Stimulated activated CD4-positive, alpha-beta T cell treated with anti-CD3 and anti-CD28 coated beads, Interleukin-15, amount 100 ng/mL, for 48 hours (primary cell): ENCODE data around the gene DTD2.
"Not testable (repeated sequence)": the region's sequence is repeated elsewhere in the genome, so short reads cannot be mapped to it uniquely, and the experiment has no call there.

Experiments
- DNase-seq, 2 donors: peaks; one replicate each; pipeline ENCODE4 v3.0.0-alpha.2; 2020; ENCODE audit warnings: low read depth in 2 of 2

Gene DTD2

GRCh38 chr14:31456841-31457664 lies at the start of gene DTD2:
TSS of gene DTD2 (minus strand) at chr14:31457506. CDS start at chr14:31457393, 113 bp downstream.
- DNase-seq: peak; percentile 80 to 91

GRCh38 chr14:31505411-31505810 lies 48.1 kb upstream of the DTD2 start:
- no peak for DNase-seq

DNA sequence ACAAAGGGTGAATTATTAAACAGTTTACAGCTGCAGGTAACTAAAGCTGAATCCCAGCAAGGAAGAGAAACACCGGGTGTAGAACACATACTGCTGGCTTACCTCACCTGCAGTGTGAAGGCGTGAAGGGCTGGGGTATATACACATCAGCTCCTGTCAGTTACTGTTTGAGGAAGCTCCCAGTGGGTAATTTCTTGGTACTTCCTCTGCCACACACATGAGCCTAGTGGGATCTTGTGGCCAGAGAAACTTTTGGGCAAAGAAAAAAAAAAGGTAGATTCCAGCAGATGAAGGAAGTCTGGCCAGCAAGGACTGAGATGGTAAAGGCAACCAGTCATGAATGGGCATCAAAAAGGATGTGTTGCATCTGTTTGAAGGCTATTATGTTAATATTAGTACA lies 44.6 kb upstream of the DTD2 start:
- no peak for DNase-seq

DNA sequence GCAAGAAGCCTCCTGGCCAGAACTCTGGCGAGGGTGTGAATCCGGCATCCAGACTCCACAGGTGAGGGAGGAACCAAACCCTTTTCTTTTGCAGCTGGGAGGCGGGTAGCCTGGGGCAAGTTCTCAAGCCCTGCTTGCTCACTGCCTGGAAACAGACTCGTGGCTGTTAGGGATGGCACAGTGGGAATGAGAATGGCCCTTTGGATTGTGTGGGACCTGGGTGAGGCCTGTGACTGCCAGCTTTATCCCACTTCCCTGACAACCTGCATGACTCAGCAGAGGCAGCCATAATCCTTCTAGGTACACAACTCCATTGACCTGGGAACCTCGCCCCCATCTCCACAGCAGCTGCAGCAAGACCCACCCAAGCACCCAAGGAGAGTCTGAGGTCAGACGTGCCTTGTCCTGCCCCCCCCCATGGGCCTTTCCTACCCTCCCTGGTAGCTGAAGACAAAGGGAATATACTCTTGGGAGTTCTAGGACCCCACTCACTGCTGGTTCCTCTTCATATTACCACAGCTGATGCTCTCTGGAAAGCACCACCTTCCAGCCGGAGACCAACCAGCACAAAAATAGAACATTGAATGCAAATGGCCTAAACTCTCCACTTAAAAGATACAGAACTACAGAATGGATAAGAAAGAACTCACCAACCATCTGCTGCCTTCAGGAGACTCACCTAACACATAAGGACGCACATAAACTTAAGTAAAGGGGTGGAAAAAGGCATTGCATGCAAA lies 35.6 kb upstream of the DTD2 start:
- no peak for DNase-seq

GRCh38 chr14:31489691-31490090 lies 32.4 kb upstream of the DTD2 start:
- DNase-seq: no peak

DNA sequence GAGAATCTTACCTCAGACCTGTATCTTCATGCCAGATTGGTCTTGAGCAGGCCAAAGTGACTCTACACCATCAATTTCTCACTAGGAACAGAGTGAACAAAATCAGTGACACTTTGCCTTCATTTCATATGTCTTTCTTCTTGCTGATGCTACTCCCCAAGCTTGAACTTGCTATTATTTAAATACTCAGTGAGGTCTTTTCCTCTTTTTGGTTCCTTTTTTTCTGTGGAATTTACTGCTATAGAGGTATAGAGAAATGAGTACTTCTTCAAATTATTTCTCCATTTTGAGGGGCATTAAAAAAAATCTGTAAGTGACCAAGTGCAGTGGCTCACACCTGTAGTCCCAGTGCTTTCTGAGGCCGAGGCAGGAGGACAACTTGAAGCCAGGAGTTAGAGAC lies 30.6 kb upstream of the DTD2 start, which contains the start of gene GPR33:
GPR33 (minus strand) TSS at position 154 of the 400 bp plus-strand sequence. CDS start 4,074 bp downstream, outside the sequence.
- DNase-seq: no peak

DNA sequence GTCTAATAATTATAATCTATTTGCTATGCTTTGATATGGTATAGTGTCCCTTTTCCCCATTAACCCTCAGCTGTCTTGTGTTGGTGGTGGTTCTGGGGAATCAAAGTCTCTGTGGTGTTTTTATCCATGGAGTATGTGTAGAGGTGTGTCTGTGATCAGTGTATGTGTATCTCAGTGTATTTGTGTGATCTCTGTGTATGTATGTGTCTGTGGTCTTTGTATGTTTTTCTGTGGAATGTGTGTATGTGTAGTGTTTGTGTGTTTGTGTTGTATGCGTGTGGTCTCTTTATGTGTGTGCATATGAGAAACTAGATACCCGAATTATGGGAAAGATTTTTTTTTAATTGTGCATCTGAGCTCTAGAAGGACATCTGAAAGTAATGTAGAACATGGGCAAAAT lies 29.5 kb upstream of the DTD2 start:
- DNase-seq: no peak

DNA sequence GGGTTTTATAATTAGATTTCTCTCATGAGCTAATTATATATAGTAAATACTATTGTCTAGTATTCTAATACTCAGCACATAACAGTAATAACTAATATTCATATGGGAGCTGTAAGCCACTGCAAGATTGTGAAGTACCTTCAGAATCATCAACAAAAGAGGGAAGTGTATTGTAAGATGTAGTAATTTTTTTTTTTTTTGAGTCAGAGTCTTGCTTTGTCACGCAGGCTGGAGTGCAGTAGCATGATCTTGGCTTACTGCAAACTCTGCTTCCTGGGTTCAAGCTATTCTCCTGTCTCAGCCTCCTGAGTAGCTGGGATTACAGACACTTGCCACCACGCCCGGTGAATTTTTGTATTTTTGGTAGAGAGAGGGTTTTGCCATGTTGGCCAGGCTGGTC lies 27.4 kb upstream of the DTD2 start:
- no peak for DNase-seq

GRCh38 chr14:31480156-31480555 lies 22.9 kb upstream of the DTD2 start:
- DNase-seq: no peak

GRCh38 chr14:31479027-31479426 lies 21.7 kb upstream of the DTD2 start:
- DNase-seq: no peak

DNA sequence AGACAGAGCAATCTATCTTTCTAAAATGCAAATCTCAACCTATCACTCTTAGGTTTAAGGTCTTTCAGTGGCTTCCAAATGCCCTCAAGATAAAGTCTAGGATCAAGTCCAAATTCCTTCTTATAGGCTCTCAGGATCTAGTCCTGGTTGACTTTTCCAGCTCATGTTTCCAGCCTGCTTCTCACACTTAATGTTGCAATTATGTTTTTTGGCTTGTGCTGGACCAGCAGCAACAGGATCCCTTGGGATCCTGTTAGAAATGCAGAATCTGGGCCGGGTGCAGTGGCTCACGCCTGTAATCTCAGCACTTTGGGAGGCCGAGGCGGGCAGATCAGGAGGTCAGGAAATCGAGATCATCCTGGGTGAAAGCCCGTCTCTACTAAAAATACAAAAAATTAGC lies 19.9 kb upstream of the DTD2 start:
- no peak for DNase-seq

DNA sequence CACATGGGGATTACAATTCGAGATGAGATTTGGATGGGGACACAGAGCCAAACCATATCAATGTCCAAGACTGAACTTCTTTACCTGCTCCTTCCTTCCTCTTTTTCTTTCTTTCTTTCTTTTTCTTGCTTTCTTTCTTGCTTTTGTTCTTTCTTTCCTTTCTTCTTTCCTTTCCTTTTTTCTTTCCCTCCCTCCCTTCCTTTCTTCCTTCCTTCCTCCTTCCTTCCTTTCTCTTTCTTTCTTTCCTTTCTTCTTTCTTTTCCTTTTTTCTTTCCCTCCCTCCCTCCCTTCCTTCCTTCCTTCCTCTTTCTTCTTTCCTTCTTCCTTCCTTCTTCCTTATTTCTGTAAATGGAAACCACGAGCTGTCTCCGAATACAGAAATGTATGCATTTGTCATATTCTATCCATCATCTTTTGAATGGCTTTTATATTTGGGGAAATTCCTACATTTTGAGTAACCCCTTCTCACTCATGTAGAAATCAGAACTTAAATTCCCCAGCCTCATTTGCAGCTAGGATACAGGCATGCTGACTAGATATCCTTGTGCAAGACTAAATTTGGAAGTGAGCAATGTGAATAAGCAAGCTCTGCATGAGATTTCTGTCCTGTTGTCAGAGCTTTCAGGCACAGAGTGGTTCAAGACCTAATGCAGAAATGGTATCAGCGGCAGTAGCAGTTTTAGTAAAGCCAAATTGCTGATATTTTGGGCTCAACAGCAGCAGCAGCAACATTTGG lies 19.0 kb upstream of the DTD2 start:
- DNase-seq: no peak

DNA sequence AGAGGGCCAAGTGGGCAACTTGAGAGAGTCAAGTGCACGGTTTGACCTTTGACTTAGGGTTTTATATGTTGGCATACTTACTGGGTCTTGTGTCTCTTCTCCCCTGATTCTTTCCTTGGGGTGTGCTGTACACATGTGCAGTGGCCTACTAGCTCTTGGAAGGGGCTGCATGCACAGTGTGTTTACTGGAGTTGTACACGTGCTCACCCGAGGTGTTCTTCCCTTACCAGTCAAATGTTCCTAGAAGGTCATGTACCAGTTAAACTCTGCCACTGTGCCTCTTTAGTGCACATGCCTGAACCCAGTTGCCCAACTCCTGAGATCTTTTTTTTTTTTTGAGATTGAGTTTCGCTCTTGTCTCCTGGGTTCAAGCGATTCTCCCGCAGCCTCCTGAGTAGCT lies 9.2 kb upstream of the DTD2 start:
- DNase-seq: no peak

- no peak for DNase-seq
These were observed 7.8 kb upstream of the DTD2 start for GRCh38 chr14:31465111-31465510.

GRCh38 chr14:31462450-31462849 lies 5.1 kb upstream of the DTD2 start:
- not testable (repeated sequence) for DNase-seq

- no peak for DNase-seq
These were observed 4.2 kb upstream of the DTD2 start for GRCh38 chr14:31461545-31461944.

GRCh38 chr14:31457665-31458659 lies 656 bp upstream of the DTD2 start:
- DNase-seq: no peak

DNA sequence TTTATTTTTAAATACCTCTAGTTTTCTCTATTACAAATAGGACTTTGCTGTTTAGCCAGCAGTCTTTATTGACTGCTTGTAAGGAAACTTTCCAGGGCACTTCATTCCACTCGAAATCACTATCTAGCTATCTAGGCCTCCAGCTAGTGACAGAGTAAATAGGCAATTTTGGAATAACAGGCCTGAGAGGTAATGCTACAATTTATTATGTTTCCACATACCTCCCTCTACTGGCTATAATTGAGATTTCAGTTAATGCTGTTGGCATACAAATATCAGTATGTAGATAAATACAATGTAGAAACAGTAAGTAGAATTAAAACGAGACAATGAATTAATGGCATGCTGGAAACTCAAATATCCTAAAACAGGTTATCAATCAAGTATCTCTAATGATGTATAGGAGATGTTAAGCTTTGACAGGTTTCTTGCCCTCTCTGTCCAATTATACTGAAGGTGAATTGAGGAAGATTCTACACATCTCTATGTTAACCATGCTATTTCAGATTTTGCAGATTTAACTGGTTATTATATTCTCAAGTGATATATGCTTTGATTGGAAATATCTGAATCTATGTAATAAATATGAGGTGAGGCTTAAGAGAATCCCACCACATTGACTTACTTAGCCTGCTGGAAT lies 7.2 kb downstream of the DTD2 start:
- DNase-seq: no peak

- no peak for DNase-seq
These were observed 8.2 kb downstream of the DTD2 start for GRCh38 chr14:31449136-31449535.

GRCh38 chr14:31445703-31446102 lies 11.6 kb downstream of the DTD2 start:
- DNase-seq: no peak

- no peak for DNase-seq
These were observed 15.0 kb downstream of the DTD2 start for GRCh38 chr14:31442284-31442683.
